Measurements from ENCODE around the gene RTL1.

Gene RTL1

GRCh38 chr14:100881211-100882025, 22.1 kb downstream of the RTL1 start:
- DNase-seq = no peak

- DNase-seq = no peak
Measured at GRCh38 chr14:100880271-100881101, 23.0 kb downstream of the RTL1 start.

- DNase-seq = no peak
Measured at GRCh38 chr14:100879782-100880181, 23.7 kb downstream of the RTL1 start.

- no peak for DNase-seq
Measured at GRCh38 chr14:100879194-100879593, 24.3 kb downstream of the RTL1 start.

- no peak for DNase-seq
Measured at GRCh38 chr14:100878271-100879146, 25.0 kb downstream of the RTL1 start.

- DNase-seq = no peak
Measured at GRCh38 chr14:100875861-100876590, 27.5 kb downstream of the RTL1 start.

- no peak for DNase-seq
Measured at GRCh38 chr14:100875126-100875525, 28.4 kb downstream of the RTL1 start.

- no peak for DNase-seq
Measured at GRCh38 chr14:100874411-100875091, 29.0 kb downstream of the RTL1 start.

GRCh38 chr14:100874051-100874410, 29.5 kb downstream of the RTL1 start:
- no peak for DNase-seq

GRCh38 chr14:100873096-100873482, 30.4 kb downstream of the RTL1 start:
- no peak for DNase-seq

GRCh38 chr14:100872259-100873095, 31.0 kb downstream of the RTL1 start:
- DNase-seq = no peak

- no peak for DNase-seq
Measured at GRCh38 chr14:100871234-100872186, 32.0 kb downstream of the RTL1 start.

- no peak for DNase-seq
Measured at GRCh38 chr14:100868621-100869370, 34.7 kb downstream of the RTL1 start.

GRCh38 chr14:100867631-100868315, 35.7 kb downstream of the RTL1 start:
- no peak for DNase-seq

GRCh38 chr14:100866666-100867630, 36.6 kb downstream of the RTL1 start:
- no peak for DNase-seq

- DNase-seq = no peak
Measured at GRCh38 chr14:100865682-100866591, 37.6 kb downstream of the RTL1 start.
